HepG2 (cell line): ENCODE results near the gene ARL10. TPM values are rescaled to one million over a fixed set of nuclear protein-coding genes. Genes with fewer than 3 reads are reported as not detected.

Source experiments
- ATAC-seq: fragments of 200-7000 bp; cut with Tn5 transposase; 3 replicates; pipeline ENCODE4 v1.9.1; 2020; ENCODE audit warnings: mild to moderate bottlenecking, moderate library complexity
- BruUV-seq: library from RNA; stranded (reverse); fragments of 400-500 nt; replicated peaks from 2 replicates; lab custom pipeline; 2021; lab: Mats Ljungman, UMichigan
- CTCF ChIA-PET: fragments of 300-600 bp; formaldehyde crosslinking; extraction: SDS; loops from one replicate; lab custom pipeline; 2021; ENCODE audit warnings: low total read pairs, inconsistent platforms, low intra/inter-chr PET ratio; lab: Yijun Ruan, JAX
- POLR2A ChIA-PET: fragments of 350-600 bp; sonication (Branson Sonifier 250); formaldehyde crosslinking; loops from one replicate; lab custom pipeline; 2020; ENCODE audit warnings: antibody characterized with exemption, inconsistent platforms; lab: Yijun Ruan, JAX
- DNase-seq: peaks from one replicate; pipeline ENCODE4 v3.0.0-alpha.2; 2015; ENCODE audit warnings: low spot score
- FAIRE-seq: peaks from 3 replicates; lab custom pipeline; 2011; peaks lifted over from hg19 to GRCh38; lab: Jason Lieb, UNC
- H2AFZ ChIP-seq: one replicate; pipeline ENCODE4 v1.6.1; 2011; ENCODE audit warnings: low read length, inconsistent platforms
- H3K27ac ChIP-seq: fragments of 300-600 bp; 3 replicates; pipeline ENCODE4 v1.8.0; 2011; ENCODE audit warnings: mixed run types, mild to moderate bottlenecking, mixed read lengths, low read length, inconsistent platforms; ENCODE audit not compliant: insufficient read depth; ENCODE audit errors: extremely low read length
- H3K27me3 ChIP-seq, 2 experiments: fragments of 200-600 bp in 1 of 2; 2 replicates in 1 of 2; 3 replicates in 1 of 2; pipeline versions ENCODE4 v1.6.0 to v1.8.0; 2011; ENCODE audit warnings: low read length in 2 of 2, mild to moderate bottlenecking in 2 of 2, moderate library complexity in 2 of 2, inconsistent platforms in 1 of 2; ENCODE audit not compliant: insufficient read depth in 2 of 2, control insufficient read depth in 1 of 2
- H3K36me3 ChIP-seq, 2 experiments: fragments of 200-600 bp in 1 of 2; replicated peaks in 1 of 2; 2 replicates in 1 of 2; 3 replicates in 1 of 2; pipeline versions ENCODE4 v1.5.1 to v1.8.0; 2011; ENCODE audit warnings: low read length in 2 of 2, inconsistent platforms in 1 of 2; ENCODE audit not compliant: insufficient read depth in 2 of 2, control insufficient read depth in 1 of 2
- H3K4me1 ChIP-seq: 2 replicates; pipeline ENCODE4 v1.5.1; 2012; ENCODE audit warnings: low read length, inconsistent platforms; ENCODE audit not compliant: insufficient read depth
- H3K4me2 ChIP-seq: 2 replicates; pipeline ENCODE4 v1.6.0; 2011; ENCODE audit warnings: low read depth, low read length, inconsistent platforms
- H3K4me3 ChIP-seq, 3 experiments: fragments of 200-600 bp in 1 of 3; sonication (generic), shearing (Covaris generic) in 1 of 3; replicated peaks in 1 of 3; 2 replicates each; pipeline ENCODE4 v1.5.1; 2011 to 2016; ENCODE audit warnings: low read length in 3 of 3, inconsistent platforms in 2 of 3, low read depth in 2 of 3, mild to moderate bottlenecking in 2 of 3, control low read depth in 1 of 3, mixed read lengths in 1 of 3; ENCODE audit not compliant: insufficient read depth in 1 of 3
- H3K79me2 ChIP-seq: one replicate; pipeline ENCODE4 v1.6.1; 2011; ENCODE audit warnings: low read length, inconsistent platforms; ENCODE audit not compliant: insufficient read depth
- H3K9ac ChIP-seq: 2 replicates; pipeline ENCODE4 v1.6.0; 2011; ENCODE audit warnings: mild to moderate bottlenecking, low read depth, low read length, inconsistent platforms; ENCODE audit not compliant: insufficient read depth
- H3K9me3 ChIP-seq: 2 replicates; pipeline ENCODE4 v1.5.1; 2012; ENCODE audit warnings: mild to moderate bottlenecking, low read length
- H4K20me1 ChIP-seq: 2 replicates; pipeline ENCODE4 v1.6.0; 2011; ENCODE audit warnings: inconsistent platforms, mild to moderate bottlenecking, low read length, moderate library complexity; ENCODE audit not compliant: insufficient read depth
- ARNT2 ChIP-seq: sonication (generic); formaldehyde crosslinking; IDR thresholded peaks from 2 replicates; pipeline ENCODE4 v1.8.0; 2022; ENCODE audit warnings: mild to moderate bottlenecking, low read depth, missing genetic modification reagents, moderate library complexity
- FIP1L1 ChIP-seq: fragments of 200-400 bp; formaldehyde crosslinking; IDR thresholded peaks from 2 replicates; pipeline ENCODE4 v1.6.1; 2018; ENCODE audit warnings: low read depth, mild to moderate bottlenecking, low read length, moderate library complexity, borderline replicate concordance; ENCODE audit not compliant: insufficient read depth
- HNRNPH1 ChIP-seq: fragments of 200-400 bp; formaldehyde crosslinking; optimal IDR thresholded peaks from 2 replicates; pipeline ENCODE3; 2017; ENCODE audit warnings: mild to moderate bottlenecking, low read depth, low read length
- HNRNPUL1 ChIP-seq: fragments of 200-400 bp; formaldehyde crosslinking; IDR thresholded peaks from 2 replicates; pipeline ENCODE4 v1.6.1; 2017; ENCODE audit warnings: low read depth, mild to moderate bottlenecking, low read length, moderate library complexity
- NBN ChIP-seq: fragments of 450-650 bp; conservative IDR thresholded peaks from 2 replicates; pipeline ENCODE4 v1.6.1; 2017
- NONO ChIP-seq, 2 experiments: fragments of 450-650 bp in 1 of 2; sonication (generic) in 1 of 2; formaldehyde crosslinking in 1 of 2; IDR thresholded peaks in 1 of 2; conservative IDR thresholded peaks in 1 of 2; 2 replicates each; pipeline versions ENCODE4 v1.6.1 to v1.8.0; 2017 to 2022; ENCODE audit warnings: mild to moderate bottlenecking in 1 of 2, missing genetic modification reagents in 1 of 2, moderate library complexity in 1 of 2
- PHF5A ChIP-seq: IDR thresholded peaks from one replicate; pipeline ENCODE4 v1.6.1; 2018; ENCODE audit warnings: low read depth, missing genetic modification reagents; ENCODE audit not compliant: unreplicated experiment
- POLR2AphosphoS5 ChIP-seq: IDR thresholded peaks from 2 replicates; pipeline ENCODE4 v1.6.1; 2012; ENCODE audit warnings: low read depth, low read length
- SOX5 ChIP-seq: IDR thresholded peaks from 2 replicates; pipeline ENCODE4 v1.6.1; 2016; ENCODE audit warnings: borderline replicate concordance
- ZBTB1 ChIP-seq: sonication (generic); formaldehyde crosslinking; IDR thresholded peaks from 2 replicates; pipeline ENCODE4 v1.4.0; 2020; ENCODE audit warnings: missing genetic modification reagents, borderline replicate concordance
- ZKSCAN8 ChIP-seq: IDR thresholded peaks from 2 replicates; pipeline ENCODE4 v1.6.1; 2016; ENCODE audit warnings: borderline replicate concordance, missing genetic modification reagents, missing compliant biosample characterization
- ZNF10 ChIP-seq: sonication (generic); formaldehyde crosslinking; IDR thresholded peaks from 2 replicates; pipeline ENCODE4 v1.4.0; 2020; ENCODE audit warnings: mild to moderate bottlenecking, low read depth, missing genetic modification reagents, borderline replicate concordance
- ZNF326 ChIP-seq: sonication (generic); formaldehyde crosslinking; IDR thresholded peaks from 2 replicates; pipeline ENCODE4 v1.4.0; 2020; ENCODE audit warnings: missing genetic modification reagents, borderline replicate concordance
- ZNF331 ChIP-seq: sonication (generic); formaldehyde crosslinking; IDR thresholded peaks from 2 replicates; pipeline ENCODE4 v1.4.0; 2020; ENCODE audit warnings: missing genetic modification reagents
- ZNF562 ChIP-seq: sonication (generic); formaldehyde crosslinking; IDR thresholded peaks from 2 replicates; pipeline ENCODE4 v1.8.0; 2022; ENCODE audit warnings: missing genetic modification reagents, borderline replicate concordance
- ZNF749 ChIP-seq: sonication (generic); formaldehyde crosslinking; IDR thresholded peaks from 2 replicates; pipeline ENCODE4 v1.8.0; 2022; ENCODE audit warnings: mild to moderate bottlenecking, missing genetic modification reagents, moderate library complexity, borderline replicate concordance
- ZSCAN25 ChIP-seq: sonication (generic); formaldehyde crosslinking; IDR thresholded peaks from 2 replicates; pipeline ENCODE4 v1.8.0; 2022; ENCODE audit warnings: mild to moderate bottlenecking, missing genetic modification reagents
- WGBS: methylation state at CpG from one replicate; pipeline ENCODE4 v1.1.6; 2017; ENCODE audit warnings: low lambda C conversion rate; 5-methylcytosine and 5-hydroxymethylcytosine counted together
- in situ Hi-C: cut with HindIII; loops from 2 replicates; pipeline ENCODE4 v1.10.0; 2017; ENCODE audit warnings: low pct_unique_long_range_greater_than_20kb; ENCODE audit not compliant: extremely low pct_ligation_motif_present
- intact Hi-C: fragments of 100-400 bp; cut with micrococcal nuclease; formaldehyde crosslinking; loops from one replicate; pipeline ENCODE4 v1.10.0; 2022; ENCODE audit not compliant: unreplicated experiment
- polyA plus RNA-seq, 8 experiments: library from polyadenylated mRNA; depleted of rRNA in 3 of 8; stranded (reverse) in 7 of 8; unstranded in 1 of 8; fragments of >200 nt; fragmentation: Illumina TruSeq in 4 of 8; extraction: Trizol in 4 of 8; gene quantifications; 2 replicates each; pipeline versions ENCODE4 v1.2.1 to v1.2.3, GENCODE V29; 2011 to 2016; ENCODE audit warnings: low read depth in 4 of 8, missing spikeins in 1 of 8, mixed read lengths in 1 of 8; ENCODE audit not compliant: insufficient read depth in 1 of 8
- total RNA-seq, 5 experiments: library from RNA; depleted of rRNA; stranded (reverse); fragments of >200 nt; fragmentation: Illumina TruSeq; extraction: Trizol; gene quantifications; 2 replicates each; pipeline ENCODE4 v1.2.3, GENCODE V29; 2016; ENCODE audit warnings: low read depth in 1 of 5

The ARL10 gene
- total and polyA plus RNA-seq, 2 of the 13 experiments (the other 11 are each of a cell fraction or from before 2014, with no cell fraction given) = 0.18 to 0.50 TPM

- Histone ChIP-seq H3K27me3 (no peaks in the 10 kb centered on the region), H3K9ac (no peak overlapping the region), H4K20me1 (no peaks in the 10 kb centered on the region), H3K9me3 (no peaks in the 10 kb centered on the region), H2AFZ (no peak overlapping the region), H3K4me3 (no peak overlapping the region), H3K36me3 (peaks cover 17 to 39% of the 10 kb centered on the region in 2 experiments), H3K79me2 (peaks cover under 1% of the 10 kb centered on the region), H3K27ac (no peak overlapping the region)
- in situ Hi-C loops = no loop called here
- POLR2A ChIA-PET = no interaction called here
- DNase-seq (no peak), ATAC-seq (no peak)
- intact Hi-C loops = no loop called here
- CTCF ChIA-PET = no interaction called here
- no TSS peak for BruUV-seq
- TF ChIP-seq ZBTB1 (CRISPR knock-in tag) (no peak), ZKSCAN8 (CRISPR knock-in tag) (no peak), PHF5A (CRISPR knock-in tag) (no peak), ZNF562 (CRISPR knock-in tag) (no peak), ZNF326 (CRISPR knock-in tag) (no peak), ZNF749 (CRISPR knock-in tag) (no peak), NBN (no peak), ZNF331 (CRISPR knock-in tag) (no peak), ZNF10 (CRISPR knock-in tag) (no peak), NONO (IDR thresholded peaks at IDR 0.05) (no peak), NONO (CRISPR knock-in tag; conservative IDR thresholded peaks at IDR 0.05) (no peak), SOX5 (CRISPR knock-in tag) (no peak), HNRNPUL1 (no peak), ZSCAN25 (CRISPR knock-in tag) (no peak), ARNT2 (CRISPR knock-in tag) (no peak), POLR2AphosphoS5 (no peak), HNRNPH1 (no peak), FIP1L1 (no peak)
- TF ChIP-seq, all 625 proteins: peak for 0
- WGBS = 89% methylated on average over 3 of the region's 3 CpGs
- Histone ChIP-seq H3K4me2 (no peak overlapping the region), H3K4me1 (peaks cover 6% of the 10 kb centered on the region; the same call in 1 of the 2 replicates)
- FAIRE-seq = no peak
Measured at GRCh38 chr5:176379881-176380280, 14.6 kb downstream of the ARL10 start.
